NB4 (cell line): ENCODE measurements around the gene IL17RA.

Experiments
- MYC ChIP-seq: IDR thresholded peaks from 2 replicates; pipeline ENCODE4 v1.6.1; 2011; ENCODE audit warnings: low read depth, low read length
- POLR2A ChIP-seq: IDR thresholded peaks from 2 replicates; pipeline ENCODE4 v1.6.1; 2011; ENCODE audit warnings: mild to moderate bottlenecking; ENCODE audit not compliant: insufficient read length; ENCODE audit errors: extremely low read depth
- TF ChIP-seq, protein P1 (sequence below): IDR thresholded peaks from one replicate; pipeline ENCODE4 v1.5.1; 2012; ENCODE audit warnings: low read depth, low read length

GRCh38 chr22:17131686-17132085, 46.9 kb downstream of the IL17RA start:
- TF ChIP-seq, protein P1, sequence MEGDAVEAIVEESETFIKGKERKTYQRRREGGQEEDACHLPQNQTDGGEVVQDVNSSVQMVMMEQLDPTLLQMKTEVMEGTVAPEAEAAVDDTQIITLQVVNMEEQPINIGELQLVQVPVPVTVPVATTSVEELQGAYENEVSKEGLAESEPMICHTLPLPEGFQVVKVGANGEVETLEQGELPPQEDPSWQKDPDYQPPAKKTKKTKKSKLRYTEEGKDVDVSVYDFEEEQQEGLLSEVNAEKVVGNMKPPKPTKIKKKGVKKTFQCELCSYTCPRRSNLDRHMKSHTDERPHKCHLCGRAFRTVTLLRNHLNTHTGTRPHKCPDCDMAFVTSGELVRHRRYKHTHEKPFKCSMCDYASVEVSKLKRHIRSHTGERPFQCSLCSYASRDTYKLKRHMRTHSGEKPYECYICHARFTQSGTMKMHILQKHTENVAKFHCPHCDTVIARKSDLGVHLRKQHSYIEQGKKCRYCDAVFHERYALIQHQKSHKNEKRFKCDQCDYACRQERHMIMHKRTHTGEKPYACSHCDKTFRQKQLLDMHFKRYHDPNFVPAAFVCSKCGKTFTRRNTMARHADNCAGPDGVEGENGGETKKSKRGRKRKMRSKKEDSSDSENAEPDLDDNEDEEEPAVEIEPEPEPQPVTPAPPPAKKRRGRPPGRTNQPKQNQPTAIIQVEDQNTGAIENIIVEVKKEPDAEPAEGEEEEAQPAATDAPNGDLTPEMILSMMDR = no peak
- TF ChIP-seq POLR2A = no peak
- TF ChIP-seq MYC = no peak
